ENCODE measurements around the gene TJAP1. TPM values are rescaled to one million over a fixed set of nuclear protein-coding genes. Genes with fewer than 3 reads are reported as not detected.

The TJAP1 gene
- polyA plus RNA-seq, 1 donor from 2014 or later, result 11.4 TPM

- no peak overlapping the region for H3K27ac ChIP-seq (ENCODE audit: low read length)
- no peak overlapping the region for H3K4me2 ChIP-seq (ENCODE audit: low read length)
- H3K36me3 ChIP-seq (ENCODE audit: insufficient read depth, low read length), result no peaks in the 10 kb centered on the region
Measured at GRCh38 chr6:43520097-43520496, 42.7 kb downstream of the TJAP1 start.

GRCh38 chr6:43521836-43522235 lies 44.5 kb downstream of the TJAP1 start:
- Histone ChIP-seq H3K9me3 (ENCODE audit: low read length) (no peaks in the 10 kb centered on the region), H3K9me2 (ENCODE audit: insufficient read depth, low read length) (no peaks in the 10 kb centered on the region), H3K9ac (ENCODE audit: low read length) (no peak overlapping the region), H4K20me1 (ENCODE audit: insufficient read depth) (no peaks in the 10 kb centered on the region), H2AFZ (ENCODE audit: low read depth, low read length) (no peak overlapping the region), H3K36me3 (ENCODE audit: insufficient read depth, low read length) (no peaks in the 10 kb centered on the region), H3K79me2 (replicated peaks; ENCODE audit: insufficient read depth, low read length) (peaks cover 17% of the 10 kb centered on the region), H3K27ac (ENCODE audit: low read length) (no peak overlapping the region), H3F3A (ENCODE audit: insufficient read depth, low read length, poor library complexity, severe bottlenecking) (no peaks in the 10 kb centered on the region), H3K27me3 (ENCODE audit: insufficient read depth, low read depth, low read length) (no peaks in the 10 kb centered on the region), H3K4me2 (ENCODE audit: low read length) (no peak overlapping the region), H3K4me3 (ENCODE audit: low read length) (no peak overlapping the region)
- TF ChIP-seq SMC3 (conservative IDR thresholded peaks at IDR 0.05; ENCODE audit: poor library complexity) (no peak), EZH2 (IDR thresholded peaks at IDR 0.05; ENCODE audit: borderline replicate concordance, insufficient read depth, low read length, poor library complexity, severe bottlenecking) (no peak), POLR2AphosphoS5 (IDR thresholded peaks at IDR 0.05) (no peak), RAD21 (conservative IDR thresholded peaks at IDR 0.05) (no peak), TAF1 (IDR thresholded peaks at IDR 0.05; ENCODE audit: low read depth) (no peak), CTCF (IDR thresholded peaks at IDR 0.05; ENCODE audit: poor library complexity, severe bottlenecking) (no peak), EP300 (conservative IDR thresholded peaks at IDR 0.05; ENCODE audit: poor library complexity, severe bottlenecking) (no peak)

More at GRCh38 chr6:43520097-43520496, 42.7 kb downstream of the TJAP1 start:
- TF ChIP-seq RAD21 (conservative IDR thresholded peaks at IDR 0.05) (no peak), MXI1 (conservative IDR thresholded peaks at IDR 0.05; ENCODE audit: poor library complexity, severe bottlenecking) (no peak), POLR2AphosphoS5 (IDR thresholded peaks at IDR 0.05) (no peak), CTCF (IDR thresholded peaks at IDR 0.05; ENCODE audit: poor library complexity, severe bottlenecking) (no peak), EP300 (conservative IDR thresholded peaks at IDR 0.05; ENCODE audit: poor library complexity, severe bottlenecking) (no peak), TAF1 (IDR thresholded peaks at IDR 0.05; ENCODE audit: low read depth) (no peak), EZH2 (IDR thresholded peaks at IDR 0.05; ENCODE audit: borderline replicate concordance, insufficient read depth, low read length, poor library complexity, severe bottlenecking) (no peak), SMC3 (conservative IDR thresholded peaks at IDR 0.05; ENCODE audit: poor library complexity) (no peak), REST (IDR thresholded peaks at IDR 0.05; ENCODE audit: borderline replicate concordance) (no peak)
- Histone ChIP-seq H3K9me2 (ENCODE audit: insufficient read depth, low read length) (no peaks in the 10 kb centered on the region), H3K9ac (ENCODE audit: low read length) (no peak overlapping the region), H2AFZ (ENCODE audit: low read depth, low read length) (no peak overlapping the region), H3K27me3 (ENCODE audit: insufficient read depth, low read depth, low read length) (no peaks in the 10 kb centered on the region), H3K79me2 (replicated peaks; ENCODE audit: insufficient read depth, low read length) (peaks cover 34% of the 10 kb centered on the region), H4K20me1 (ENCODE audit: insufficient read depth) (no peaks in the 10 kb centered on the region), H3K9me3 (ENCODE audit: low read length) (no peaks in the 10 kb centered on the region), H3F3A (ENCODE audit: insufficient read depth, low read length, poor library complexity, severe bottlenecking) (no peaks in the 10 kb centered on the region), H3K4me3 (ENCODE audit: low read length) (no peak overlapping the region)
